ENCODE results near the gene DUOXA1. TPM values are rescaled to one million over a fixed set of nuclear protein-coding genes. Genes with fewer than 3 reads are reported as not detected.

DUOXA1 gene
- total and polyA plus RNA-seq, 2 experiments from 2014 or later, result 0.09 TPM; not detected in 1

DNA sequence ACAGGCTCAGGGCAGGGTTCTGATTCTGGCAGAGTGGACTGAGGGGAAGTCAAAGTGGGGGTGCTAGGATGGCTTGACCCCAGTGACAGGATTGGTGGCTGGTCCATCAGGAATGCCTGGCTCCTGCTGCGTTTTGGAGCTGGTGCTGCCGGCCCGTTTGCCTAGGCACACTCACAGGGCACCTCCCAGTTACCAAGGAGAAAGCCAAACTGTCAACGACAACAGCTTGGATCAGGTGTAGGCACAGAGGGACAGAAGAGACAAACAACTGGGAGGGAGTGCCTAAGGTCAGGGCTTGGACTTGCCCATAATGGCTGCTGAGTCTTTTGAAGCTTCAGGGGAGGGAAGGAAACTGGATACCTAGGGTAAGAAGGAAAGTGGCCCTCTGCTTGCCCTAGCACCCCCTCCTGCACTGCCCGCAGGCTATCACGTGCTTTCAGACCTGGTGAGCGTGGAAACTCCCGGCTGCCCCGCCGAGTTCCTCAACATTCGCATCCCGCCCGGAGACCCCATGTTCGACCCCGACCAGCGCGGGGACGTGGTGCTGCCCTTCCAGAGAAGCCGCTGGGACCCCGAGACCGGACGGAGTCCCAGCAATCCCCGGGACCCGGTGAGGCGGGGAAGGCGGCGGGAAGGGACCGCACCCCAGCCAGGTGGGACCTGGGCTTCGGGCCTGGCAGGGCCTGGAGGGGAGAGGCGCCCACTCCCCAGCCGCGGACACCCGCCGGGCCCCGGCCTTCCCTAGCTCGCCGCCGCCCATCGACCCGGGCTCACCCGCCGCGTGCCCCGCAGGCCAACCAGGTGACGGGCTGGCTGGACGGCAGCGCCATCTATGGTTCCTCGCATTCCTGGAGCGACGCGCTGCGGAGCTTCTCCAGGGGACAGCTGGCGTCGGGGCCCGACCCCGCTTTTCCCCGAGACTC lies 5.3 kb upstream of the DUOXA1 start:
- DNase-seq (ENCODE audit: low read depth in 1 of 2, low spot score in 1 of 2), result peak in 1 of 2 donors; percentile 50
- TF ChIP-seq CTCF (IDR thresholded peaks at IDR 0.05; ENCODE audit: low read depth, low read length), result peak; percentile 20
- H3K27ac ChIP-seq, result no peak overlapping the region
- H3K4me3 ChIP-seq, result no peak overlapping the region
- H3K9me3 ChIP-seq (ENCODE audit: low read depth), result no peaks in the 10 kb centered on the region
- peaks cover 69% of the 10 kb centered on the region for H3K27me3 ChIP-seq
- no peaks in the 10 kb centered on the region for H3K36me3 ChIP-seq
- no peaks in the 10 kb centered on the region for H3K4me1 ChIP-seq (ENCODE audit: low read depth)

- Histone ChIP-seq H3K4me3 (no peak overlapping the region), H3K4me1 (ENCODE audit: low read depth) (no peaks in the 10 kb centered on the region), H3K36me3 (no peaks in the 10 kb centered on the region), H3K27ac (no peak overlapping the region), H3K27me3 (peaks cover 78% of the 10 kb centered on the region), H3K9me3 (ENCODE audit: low read depth) (no peaks in the 10 kb centered on the region)
- no peak for DNase-seq (ENCODE audit: low read depth in 1 of 2, low spot score in 1 of 2)
- no peak for TF ChIP-seq CTCF (IDR thresholded peaks at IDR 0.05; ENCODE audit: low read depth, low read length)
These were observed 4.4 kb upstream of the DUOXA1 start for GRCh38 chr15:45134046-45134445.

DNA sequence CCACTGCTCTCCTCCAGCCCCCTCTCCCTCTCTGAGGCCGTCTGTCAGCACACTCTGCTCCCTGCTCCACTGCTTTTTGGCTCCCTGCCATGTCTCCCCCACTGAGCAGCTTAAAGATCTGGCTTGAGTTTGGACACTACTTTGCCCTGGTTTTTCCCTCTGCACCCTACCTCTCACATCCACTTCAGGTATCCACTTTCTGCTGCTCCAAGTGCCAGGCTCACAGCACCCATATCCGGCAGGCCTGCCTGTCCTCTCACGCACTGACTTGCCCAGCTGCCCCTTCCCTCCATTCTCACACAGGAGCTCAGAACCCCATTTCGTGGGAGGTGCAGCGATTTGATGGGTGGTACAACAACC lies 3.9 kb upstream of the DUOXA1 start:
- Histone ChIP-seq H3K36me3 (no peaks in the 10 kb centered on the region), H3K27me3 (peaks cover 83% of the 10 kb centered on the region), H3K27ac (no peak overlapping the region), H3K9me3 (ENCODE audit: low read depth) (no peaks in the 10 kb centered on the region), H3K4me1 (ENCODE audit: low read depth) (no peaks in the 10 kb centered on the region), H3K4me3 (no peak overlapping the region)
- TF ChIP-seq CTCF (IDR thresholded peaks at IDR 0.05; ENCODE audit: low read depth, low read length), result no peak
- DNase-seq (ENCODE audit: low read depth in 1 of 2, low spot score in 1 of 2), result peak in 1 of 2 donors; percentile 60

GRCh38 chr15:45132844-45133560 lies 3.3 kb upstream of the DUOXA1 start:
- no peak for DNase-seq (ENCODE audit: low read depth in 1 of 2, low spot score in 1 of 2)
- no peak for TF ChIP-seq CTCF (IDR thresholded peaks at IDR 0.05; ENCODE audit: low read depth, low read length)
- Histone ChIP-seq H3K36me3 (no peaks in the 10 kb centered on the region), H3K27ac (no peak overlapping the region), H3K9me3 (ENCODE audit: low read depth) (no peaks in the 10 kb centered on the region), H3K27me3 (peaks cover 88% of the 10 kb centered on the region), H3K4me3 (no peak overlapping the region), H3K4me1 (ENCODE audit: low read depth) (no peaks in the 10 kb centered on the region)

- H3K27me3 ChIP-seq, result peaks cover 98% of the 10 kb centered on the region
- no peaks in the 10 kb centered on the region for H3K36me3 ChIP-seq
- no peaks in the 10 kb centered on the region for H3K4me1 ChIP-seq (ENCODE audit: low read depth)
- TF ChIP-seq CTCF (IDR thresholded peaks at IDR 0.05; ENCODE audit: low read depth, low read length), result no peak
- no peak overlapping the region for H3K27ac ChIP-seq
- no peak overlapping the region for H3K4me3 ChIP-seq
- no peak for DNase-seq (ENCODE audit: low read depth in 1 of 2, low spot score in 1 of 2)
- no peaks in the 10 kb centered on the region for H3K9me3 ChIP-seq (ENCODE audit: low read depth)
These were observed 1.8 kb upstream of the DUOXA1 start for GRCh38 chr15:45131510-45131909.

All from cardiac muscle cell (in vitro differentiated cells and primary cell).